ENCODE data around the gene SCT.

Gene SCT

DNA sequence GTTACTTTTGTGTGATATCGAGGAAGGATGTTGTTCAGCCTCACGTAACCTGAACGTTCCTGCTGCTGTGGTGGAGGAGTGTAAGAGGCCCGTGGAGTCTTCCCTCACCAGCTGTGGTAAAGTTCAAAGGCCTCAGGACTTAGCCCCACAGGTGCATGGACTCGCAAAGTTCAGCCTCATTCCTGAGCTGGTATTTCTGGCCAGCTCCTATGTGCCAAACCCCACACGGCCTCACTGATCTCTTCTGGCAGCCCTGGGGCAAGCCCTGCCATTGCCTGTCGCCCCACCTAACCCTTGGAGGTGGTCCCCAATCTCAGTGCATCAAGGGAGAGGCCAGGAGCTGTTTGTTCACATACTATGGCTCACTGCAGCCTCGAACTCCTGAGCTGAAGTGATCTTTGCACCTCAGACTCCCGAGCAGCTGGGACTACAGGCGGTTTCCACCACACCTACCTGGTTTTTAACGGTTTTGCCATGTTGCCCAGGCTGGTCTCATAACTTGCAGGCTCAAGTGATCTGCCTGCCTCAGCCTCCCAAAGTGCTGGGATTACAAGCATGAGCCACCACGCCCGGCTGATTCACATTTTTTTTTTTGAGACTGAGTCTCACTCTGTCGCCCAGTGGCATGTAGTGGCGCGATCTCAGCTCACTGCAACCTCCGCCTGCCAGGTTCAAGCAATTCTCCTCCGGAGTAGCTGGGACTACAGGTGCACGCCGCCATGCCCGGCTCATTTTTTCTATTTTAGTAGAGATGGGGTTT, 48.5 kb downstream of the SCT start:
- no peak for TF ChIP-seq SIN3A (IDR thresholded peaks at IDR 0.05; ENCODE audit: borderline replicate concordance, insufficient read depth, low read length)

DNA sequence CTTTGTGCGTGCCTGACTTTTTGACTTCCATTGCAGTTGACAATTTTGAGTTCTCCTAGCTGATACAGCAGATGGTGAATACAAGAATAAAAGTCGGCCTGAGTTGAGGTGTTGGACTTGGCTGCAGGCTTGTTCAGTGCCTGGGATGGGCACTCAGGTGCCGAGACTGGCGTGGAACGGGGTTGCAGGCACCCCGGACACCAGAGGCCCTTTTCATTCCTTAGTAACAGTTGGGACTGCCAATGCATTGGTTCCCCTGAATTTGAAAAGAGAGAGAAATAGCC, 49.4 kb downstream of the SCT start:
- TF ChIP-seq SIN3A (IDR thresholded peaks at IDR 0.05; ENCODE audit: borderline replicate concordance, insufficient read depth, low read length), result no peak
- TF ChIP-seq, protein P1, sequence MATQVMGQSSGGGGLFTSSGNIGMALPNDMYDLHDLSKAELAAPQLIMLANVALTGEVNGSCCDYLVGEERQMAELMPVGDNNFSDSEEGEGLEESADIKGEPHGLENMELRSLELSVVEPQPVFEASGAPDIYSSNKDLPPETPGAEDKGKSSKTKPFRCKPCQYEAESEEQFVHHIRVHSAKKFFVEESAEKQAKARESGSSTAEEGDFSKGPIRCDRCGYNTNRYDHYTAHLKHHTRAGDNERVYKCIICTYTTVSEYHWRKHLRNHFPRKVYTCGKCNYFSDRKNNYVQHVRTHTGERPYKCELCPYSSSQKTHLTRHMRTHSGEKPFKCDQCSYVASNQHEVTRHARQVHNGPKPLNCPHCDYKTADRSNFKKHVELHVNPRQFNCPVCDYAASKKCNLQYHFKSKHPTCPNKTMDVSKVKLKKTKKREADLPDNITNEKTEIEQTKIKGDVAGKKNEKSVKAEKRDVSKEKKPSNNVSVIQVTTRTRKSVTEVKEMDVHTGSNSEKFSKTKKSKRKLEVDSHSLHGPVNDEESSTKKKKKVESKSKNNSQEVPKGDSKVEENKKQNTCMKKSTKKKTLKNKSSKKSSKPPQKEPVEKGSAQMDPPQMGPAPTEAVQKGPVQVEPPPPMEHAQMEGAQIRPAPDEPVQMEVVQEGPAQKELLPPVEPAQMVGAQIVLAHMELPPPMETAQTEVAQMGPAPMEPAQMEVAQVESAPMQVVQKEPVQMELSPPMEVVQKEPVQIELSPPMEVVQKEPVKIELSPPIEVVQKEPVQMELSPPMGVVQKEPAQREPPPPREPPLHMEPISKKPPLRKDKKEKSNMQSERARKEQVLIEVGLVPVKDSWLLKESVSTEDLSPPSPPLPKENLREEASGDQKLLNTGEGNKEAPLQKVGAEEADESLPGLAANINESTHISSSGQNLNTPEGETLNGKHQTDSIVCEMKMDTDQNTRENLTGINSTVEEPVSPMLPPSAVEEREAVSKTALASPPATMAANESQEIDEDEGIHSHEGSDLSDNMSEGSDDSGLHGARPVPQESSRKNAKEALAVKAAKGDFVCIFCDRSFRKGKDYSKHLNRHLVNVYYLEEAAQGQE (IDR thresholded peaks at IDR 0.05; ENCODE audit: insufficient read depth in 1 of 2, low read depth in 2 of 2, low read length in 2 of 2), result no peak
- TF ChIP-seq POLR2AphosphoS5 (IDR thresholded peaks at IDR 0.05; ENCODE audit: low read depth, low read length), result no peak
- no peak for TF ChIP-seq FOXP2 (optimal IDR thresholded peaks at IDR 0.05; ENCODE audit: borderline replicate concordance, extremely low read depth, extremely low read length, insufficient read depth)
- no peak for TF ChIP-seq TAF1 (IDR thresholded peaks at IDR 0.05; ENCODE audit: borderline replicate concordance, insufficient read depth, low read length)

DNA sequence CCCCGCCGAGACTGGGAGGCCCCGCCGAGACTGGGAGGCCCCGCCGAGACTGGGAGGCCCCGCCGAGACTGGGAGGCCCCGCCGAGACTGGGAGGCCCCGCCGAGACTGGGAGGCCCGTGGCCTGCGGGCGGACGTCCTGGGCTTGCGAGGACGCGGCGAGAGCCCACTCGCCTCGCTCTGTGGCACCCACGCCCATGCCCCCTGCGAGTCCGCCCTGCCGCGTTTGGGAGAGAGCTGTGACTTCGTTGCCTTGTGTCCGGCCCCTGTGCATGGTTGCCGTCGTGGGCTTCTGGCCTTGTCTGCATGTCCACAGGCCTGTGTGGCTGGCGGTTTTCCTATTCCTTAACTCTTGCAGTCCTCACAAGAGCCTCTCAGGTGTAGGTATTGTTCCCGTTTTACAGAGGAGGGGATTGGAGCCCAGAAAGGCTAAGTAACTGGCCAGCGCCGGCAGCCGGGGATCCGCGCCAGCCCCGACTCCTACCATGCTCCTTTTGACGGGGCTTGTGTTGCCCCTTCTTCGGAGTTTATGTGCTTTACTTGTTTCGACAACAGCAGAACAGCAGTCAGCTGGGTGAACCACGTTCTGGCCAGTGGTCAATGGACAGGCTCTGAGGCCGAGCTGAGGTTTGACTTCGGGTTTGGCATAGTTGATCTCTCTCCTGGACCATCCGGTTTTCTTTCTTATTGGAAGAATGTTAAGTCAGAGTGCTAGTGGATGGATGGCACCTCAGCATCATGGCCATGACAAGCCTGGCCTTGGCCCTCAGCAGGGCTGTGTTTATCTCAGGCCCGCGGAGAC, 50.0 kb downstream of the SCT start:
- TF ChIP-seq FOXP2 (optimal IDR thresholded peaks at IDR 0.05; ENCODE audit: borderline replicate concordance, extremely low read depth, extremely low read length, insufficient read depth), result no peak
- no peak for TF ChIP-seq SIN3A (IDR thresholded peaks at IDR 0.05; ENCODE audit: borderline replicate concordance, insufficient read depth, low read length)
- no peak for TF ChIP-seq POLR2AphosphoS5 (IDR thresholded peaks at IDR 0.05; ENCODE audit: low read depth, low read length)
- no peak for TF ChIP-seq TAF1 (IDR thresholded peaks at IDR 0.05; ENCODE audit: borderline replicate concordance, insufficient read depth, low read length)
- TF ChIP-seq, protein P1 (IDR thresholded peaks at IDR 0.05; ENCODE audit: insufficient read depth in 1 of 2, low read depth in 2 of 2, low read length in 2 of 2), result no peak
